RWPE2 (cell line): ENCODE results near the gene RAD9A.
"Not testable (repeated sequence)": the region's sequence is repeated elsewhere in the genome, so short reads cannot be mapped to it uniquely, and the experiment has no call there.

Experiments used
- ATAC-seq: fragments of 200-7000 bp; cut with Tn5 transposase; 3 replicates; pipeline ENCODE4 v1.9.1; 2021; ENCODE audit warnings: low read depth
- DNase-seq: peaks from one replicate; pipeline ENCODE4 v3.0.0-alpha.2; 2020; ENCODE audit warnings: low spot score
- H3K27ac ChIP-seq: fragments of 450-650 bp; 2 replicates; pipeline ENCODE4 v1.5.1; 2017; ENCODE audit warnings: mild to moderate bottlenecking; ENCODE audit not compliant: poor library complexity, severe bottlenecking
- H3K27me3 ChIP-seq: fragments of 250-450 bp; sonication (Bioruptor Pico); 2 replicates; pipeline ENCODE4 v1.5.1; 2021; ENCODE audit warnings: mild to moderate bottlenecking, moderate library complexity; ENCODE audit not compliant: insufficient read depth, poor library complexity, severe bottlenecking
- H3K36me3 ChIP-seq: fragments of 250-450 bp; sonication (Bioruptor Pico); 2 replicates; pipeline ENCODE4 v1.5.1; 2020; ENCODE audit warnings: low read depth, mild to moderate bottlenecking, moderate library complexity
- H3K4me1 ChIP-seq: fragments of 250-450 bp; sonication (Bioruptor Pico); 2 replicates; pipeline ENCODE4 v1.5.1; 2021; ENCODE audit warnings: mild to moderate bottlenecking, moderate library complexity; ENCODE audit not compliant: insufficient read depth, poor library complexity, severe bottlenecking
- H3K4me3 ChIP-seq: fragments of 250-450 bp; sonication (Bioruptor Pico); 2 replicates; pipeline ENCODE4 v1.5.1; 2021; ENCODE audit warnings: mild to moderate bottlenecking, moderate library complexity; ENCODE audit not compliant: severe bottlenecking
- H3K9me3 ChIP-seq: fragments of 250-450 bp; sonication (Bioruptor Pico); 2 replicates; pipeline ENCODE4 v1.5.1; 2021; ENCODE audit warnings: mild to moderate bottlenecking, moderate library complexity; ENCODE audit not compliant: severe bottlenecking
- TF ChIP-seq, protein P1 (sequence below): fragments of 450-650 bp; IDR thresholded peaks from one replicate; pipeline ENCODE4 v1.5.1; 2017; ENCODE audit warnings: mild to moderate bottlenecking, moderate library complexity; ENCODE audit not compliant: poor library complexity, severe bottlenecking

RAD9A gene

DNA sequence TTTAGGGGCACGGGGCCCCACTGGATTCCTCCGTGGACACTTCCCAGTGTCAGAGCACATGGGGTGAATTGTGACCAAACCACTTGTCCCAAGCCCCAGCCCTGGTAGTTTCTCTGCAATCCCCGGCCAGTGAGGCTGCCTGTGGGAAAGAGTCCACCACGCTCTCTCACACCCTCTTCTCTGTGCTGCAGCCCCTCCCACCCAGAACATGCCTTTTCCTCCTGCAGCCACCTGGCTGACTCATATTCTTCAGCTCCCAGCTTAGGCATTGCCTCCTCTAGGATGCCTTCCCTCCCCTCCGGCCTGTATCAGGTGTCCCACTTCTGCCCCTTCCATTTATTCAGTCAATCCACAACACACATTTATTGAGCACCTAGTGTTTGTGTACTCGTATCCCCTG, 31.1 kb downstream of the RAD9A start:
- no peak overlapping the region for H3K4me3 ChIP-seq
- ATAC-seq (peak; percentile 72), DNase-seq (no peak)
- H3K9me3 ChIP-seq = no peaks in the 10 kb centered on the region
- H3K4me1 ChIP-seq = peaks cover 3% of the 10 kb centered on the region
- H3K27ac ChIP-seq = no peak overlapping the region
- TF ChIP-seq, protein P1, sequence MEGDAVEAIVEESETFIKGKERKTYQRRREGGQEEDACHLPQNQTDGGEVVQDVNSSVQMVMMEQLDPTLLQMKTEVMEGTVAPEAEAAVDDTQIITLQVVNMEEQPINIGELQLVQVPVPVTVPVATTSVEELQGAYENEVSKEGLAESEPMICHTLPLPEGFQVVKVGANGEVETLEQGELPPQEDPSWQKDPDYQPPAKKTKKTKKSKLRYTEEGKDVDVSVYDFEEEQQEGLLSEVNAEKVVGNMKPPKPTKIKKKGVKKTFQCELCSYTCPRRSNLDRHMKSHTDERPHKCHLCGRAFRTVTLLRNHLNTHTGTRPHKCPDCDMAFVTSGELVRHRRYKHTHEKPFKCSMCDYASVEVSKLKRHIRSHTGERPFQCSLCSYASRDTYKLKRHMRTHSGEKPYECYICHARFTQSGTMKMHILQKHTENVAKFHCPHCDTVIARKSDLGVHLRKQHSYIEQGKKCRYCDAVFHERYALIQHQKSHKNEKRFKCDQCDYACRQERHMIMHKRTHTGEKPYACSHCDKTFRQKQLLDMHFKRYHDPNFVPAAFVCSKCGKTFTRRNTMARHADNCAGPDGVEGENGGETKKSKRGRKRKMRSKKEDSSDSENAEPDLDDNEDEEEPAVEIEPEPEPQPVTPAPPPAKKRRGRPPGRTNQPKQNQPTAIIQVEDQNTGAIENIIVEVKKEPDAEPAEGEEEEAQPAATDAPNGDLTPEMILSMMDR = no peak
- H3K27me3 ChIP-seq = no peaks in the 10 kb centered on the region
- H3K36me3 ChIP-seq = no peaks in the 10 kb centered on the region

GRCh38 chr11:67423466-67423865, 31.7 kb downstream of the RAD9A start:
- H3K4me1 ChIP-seq = peaks cover 3% of the 10 kb centered on the region
- TF ChIP-seq, protein P1 = no peak
- no peak overlapping the region for H3K4me3 ChIP-seq
- no peak for ATAC-seq
- H3K27me3 ChIP-seq = no peaks in the 10 kb centered on the region
- DNase-seq = no peak
- H3K36me3 ChIP-seq = no peaks in the 10 kb centered on the region
- no peaks in the 10 kb centered on the region for H3K9me3 ChIP-seq
- H3K27ac ChIP-seq = no peak overlapping the region

- Histone ChIP-seq H3K36me3 (no peaks in the 10 kb centered on the region), H3K27me3 (no peaks in the 10 kb centered on the region), H3K27ac (no peak overlapping the region), H3K4me3 (no peak overlapping the region), H3K9me3 (no peaks in the 10 kb centered on the region), H3K4me1 (peaks cover 3% of the 10 kb centered on the region)
- TF ChIP-seq, protein P1 = no peak
- ATAC-seq (no peak), DNase-seq (no peak)
These were observed 32.3 kb downstream of the RAD9A start for GRCh38 chr11:67423891-67424613.

DNA sequence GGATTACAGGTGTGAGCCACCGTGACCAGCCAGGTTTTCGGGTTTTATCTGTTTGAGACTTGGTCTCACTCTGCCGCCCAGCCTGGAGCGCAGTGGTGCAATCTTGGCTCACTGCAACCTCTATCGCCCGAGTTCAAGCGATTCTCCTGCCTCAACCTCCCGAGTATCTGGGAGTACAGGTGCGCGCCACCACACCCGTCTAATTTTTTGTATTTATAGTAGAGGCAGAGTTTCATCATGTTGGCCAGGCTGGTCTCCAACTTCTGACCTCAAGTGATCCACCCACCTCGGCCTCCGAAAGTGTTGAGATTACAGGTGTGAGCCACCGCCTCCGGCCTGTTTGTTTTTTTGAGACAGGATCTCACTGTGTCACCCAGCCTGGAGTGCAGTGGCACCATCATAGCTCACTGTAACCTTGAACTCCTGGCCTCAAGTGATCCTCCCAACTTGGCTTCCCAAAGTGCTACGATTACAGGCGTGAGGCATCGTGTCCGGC, 35.6 kb downstream of the RAD9A start:
- not testable (repeated sequence) for DNase-seq, H3K4me1 ChIP-seq, H3K27me3 ChIP-seq, H3K9me3 ChIP-seq, ATAC-seq
- Histone ChIP-seq H3K4me3 (peak overlapping the region; percentile 78), H3K27ac (peak overlapping the region; percentile 39), H3K36me3 (peaks cover 32% of the 10 kb centered on the region)

GRCh38 chr11:67428052-67429001, 36.5 kb downstream of the RAD9A start, which contains the start of gene RPS6KB2:
TSS of gene RPS6KB2 (plus strand) at chr11:67428494. CDS start at chr11:67428546, 52 bp downstream.
- H3K4me1 ChIP-seq = peaks cover 4% of the 10 kb centered on the region
- TF ChIP-seq, protein P1 = no peak

More at GRCh38 chr11:67428052-67429001, 36.5 kb downstream of the RAD9A start, which contains the start of gene RPS6KB2:
- Histone ChIP-seq H3K9me3 (no peaks in the 10 kb centered on the region), H3K27ac (peak within 1 kb of the TSS; percentile 39), H3K27me3 (no peaks in the 10 kb centered on the region), H3K36me3 (peaks cover 41% of the 10 kb centered on the region), H3K4me3 (peak within 1 kb of the TSS; percentile 78)
- DNase-seq = peak; percentile 94
- peak; percentile 81 for ATAC-seq
